Measurements from ENCODE around the gene TCF7L1. TPM values are rescaled to one million over a fixed set of nuclear protein-coding genes. Genes with fewer than 3 reads are reported as not detected.

TCF7L1 gene
- total RNA-seq, 1 experiment from 2014 or later = 0.07 TPM

DNA sequence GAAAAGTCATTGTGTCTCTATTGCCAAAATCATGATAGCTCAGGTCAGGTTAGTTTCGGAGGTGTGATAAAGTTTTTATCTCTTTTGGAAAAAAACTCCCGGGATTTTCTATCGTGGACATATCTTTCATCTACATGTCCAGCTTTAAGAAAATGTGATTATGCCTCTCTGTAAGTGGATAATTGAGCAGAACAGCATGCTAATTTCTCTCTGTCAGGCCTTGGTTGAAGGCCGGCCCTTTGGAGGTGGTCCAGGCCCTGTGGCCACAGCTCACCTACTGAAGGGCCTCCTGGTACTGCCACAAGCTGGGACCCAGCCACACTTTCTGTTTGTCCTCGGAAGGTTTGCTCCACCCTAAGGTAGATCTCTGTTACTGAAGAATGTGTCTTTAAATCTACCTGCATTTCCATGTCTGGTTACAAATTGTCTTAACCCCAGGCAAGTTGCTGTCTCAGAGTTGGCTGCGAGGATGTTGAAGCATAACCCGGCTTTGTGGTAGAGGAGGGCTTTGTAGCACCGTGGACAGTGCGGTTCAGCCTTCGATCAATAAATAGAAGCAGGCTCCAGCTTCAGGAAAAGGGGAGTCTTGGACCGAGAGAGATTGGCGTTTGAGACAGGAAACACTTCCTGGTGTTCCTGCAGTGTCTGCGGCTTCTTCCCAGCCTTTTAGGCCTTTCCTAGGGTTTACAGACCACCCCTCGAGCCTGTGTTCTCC, 25.5 kb downstream of the TCF7L1 start:
- DNase-seq (ENCODE audit: low read depth) = no peak
- in situ Hi-C loops (cut with HindIII; ENCODE audit: low pct_unique_long_range_greater_than_20kb, low sequenced_read_pairs) = no loop called here

DNA sequence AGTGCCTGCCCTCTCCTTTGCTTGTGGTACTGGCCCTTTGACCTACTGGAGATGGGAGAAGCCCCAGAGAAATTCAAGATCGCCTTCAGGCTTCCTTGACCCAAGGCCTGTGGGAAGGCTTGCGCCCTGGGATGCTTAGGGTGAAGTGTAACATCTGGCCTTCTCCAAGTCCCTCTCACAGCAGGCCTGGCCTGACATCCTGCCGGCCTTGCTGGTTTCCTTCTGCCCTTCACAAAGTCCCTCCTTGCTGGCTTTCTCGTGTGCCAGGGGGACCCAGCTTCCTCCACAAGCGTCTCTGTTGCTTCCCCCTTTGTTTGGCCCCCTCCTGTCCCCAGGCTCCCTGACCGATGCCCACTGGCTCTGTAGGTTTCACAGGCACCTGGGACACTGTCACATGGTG, 26.4 kb downstream of the TCF7L1 start:
- in situ Hi-C loops (cut with HindIII; ENCODE audit: low pct_unique_long_range_greater_than_20kb, low sequenced_read_pairs) = no loop called here
- DNase-seq (ENCODE audit: low read depth) = no peak

DNA sequence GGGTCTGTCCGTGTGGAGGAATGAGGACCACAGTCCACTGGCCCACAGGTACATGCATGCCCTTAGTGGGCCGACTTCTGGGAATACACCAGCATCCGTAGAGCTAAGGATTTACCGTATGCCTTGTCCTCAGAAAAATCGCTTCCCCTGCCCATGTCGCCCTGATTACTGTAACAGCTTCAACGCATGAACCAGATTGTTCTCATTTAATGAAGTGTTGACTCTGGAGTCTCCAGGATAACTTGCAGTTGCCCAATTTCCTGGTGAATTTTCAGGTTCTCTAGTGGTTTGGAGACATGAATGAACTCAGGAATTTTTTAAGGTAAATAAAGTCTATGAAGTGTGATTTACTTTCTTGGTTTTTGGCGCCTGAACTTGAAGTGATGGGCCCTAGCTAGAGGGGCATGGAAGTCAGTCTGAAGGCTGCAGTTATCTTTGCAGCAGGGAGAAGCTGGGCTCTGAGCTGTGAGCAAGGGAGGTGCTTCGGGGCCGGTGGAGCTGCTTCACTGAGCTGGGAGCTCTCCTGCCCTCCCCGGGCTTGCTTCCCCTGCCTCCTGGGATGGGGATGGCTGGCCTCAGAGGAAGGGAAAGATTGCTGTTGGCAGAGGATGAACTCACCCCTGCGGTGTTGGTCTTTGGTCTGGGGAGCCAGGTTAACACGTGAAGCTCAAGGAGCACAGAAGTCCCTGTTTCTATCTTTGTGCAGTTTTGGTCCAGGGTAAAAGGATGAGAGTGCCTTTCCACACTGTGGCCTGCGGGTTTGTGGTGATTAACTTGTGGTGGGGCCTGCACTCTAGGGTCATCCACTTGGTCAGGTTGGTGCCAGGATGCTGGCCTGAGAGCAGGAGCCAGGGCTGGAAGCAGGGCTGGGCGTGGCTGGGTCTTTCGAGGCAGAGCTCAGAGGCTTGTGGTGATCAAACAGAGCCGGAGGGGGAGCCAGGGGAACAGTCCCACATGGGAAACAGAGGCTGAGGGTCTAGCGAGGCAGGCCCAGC, 28.1 kb downstream of the TCF7L1 start:
- DNase-seq (ENCODE audit: low read depth) = no peak
- in situ Hi-C loops (cut with HindIII; ENCODE audit: low pct_unique_long_range_greater_than_20kb, low sequenced_read_pairs) = no loop called here

DNA sequence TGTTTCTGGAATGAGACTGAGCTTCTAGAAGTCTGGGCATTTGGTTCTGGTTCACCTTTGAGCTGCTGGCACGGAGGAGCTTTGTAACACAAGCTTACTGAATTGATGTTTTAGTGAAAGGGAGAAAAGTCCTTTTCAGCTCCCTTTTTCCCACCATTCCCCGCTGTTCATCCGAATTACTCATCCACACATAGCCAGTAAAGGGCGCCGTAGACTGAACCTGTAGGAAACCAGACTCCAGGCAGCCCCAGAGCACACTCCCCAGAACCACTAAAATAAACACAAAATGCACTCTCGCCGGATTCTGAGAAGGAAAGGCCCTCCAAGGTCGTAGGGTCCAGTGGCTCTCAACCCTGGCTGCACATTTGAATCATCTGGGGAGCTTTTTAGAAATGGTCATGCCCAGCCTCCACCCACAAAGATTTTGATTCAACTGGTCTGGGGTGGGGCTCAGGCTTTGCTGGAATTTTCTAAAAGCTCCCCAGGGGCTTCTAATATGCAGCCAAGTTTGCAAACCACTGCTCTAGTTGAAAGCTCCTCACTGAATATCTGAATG, 29.6 kb downstream of the TCF7L1 start:
- DNase-seq (ENCODE audit: low read depth) = no peak
- in situ Hi-C loops (cut with HindIII; ENCODE audit: low pct_unique_long_range_greater_than_20kb, low sequenced_read_pairs) = no loop called here

DNA sequence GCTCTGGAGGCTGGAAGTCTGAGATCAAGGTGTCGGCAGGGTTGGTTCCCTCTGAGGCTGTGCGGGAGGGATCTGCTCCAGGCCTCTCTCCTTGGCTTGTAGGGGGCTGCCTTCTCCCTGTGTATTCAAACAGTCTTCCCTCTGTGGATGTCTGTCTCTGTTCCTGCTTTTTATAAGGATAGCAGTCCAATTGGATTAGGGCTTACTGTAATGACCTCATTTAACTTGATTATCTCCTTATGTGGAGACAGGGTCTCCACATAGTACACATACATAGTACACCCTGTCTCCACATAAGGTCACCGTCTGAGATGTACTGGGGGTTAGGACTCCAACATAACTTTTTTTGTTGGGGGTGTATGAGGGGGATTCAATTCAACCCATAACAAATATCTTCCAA, 30.5 kb downstream of the TCF7L1 start:
- no peak for DNase-seq (ENCODE audit: low read depth)
- in situ Hi-C loops (cut with HindIII; ENCODE audit: low pct_unique_long_range_greater_than_20kb, low sequenced_read_pairs) = no loop called here

DNA sequence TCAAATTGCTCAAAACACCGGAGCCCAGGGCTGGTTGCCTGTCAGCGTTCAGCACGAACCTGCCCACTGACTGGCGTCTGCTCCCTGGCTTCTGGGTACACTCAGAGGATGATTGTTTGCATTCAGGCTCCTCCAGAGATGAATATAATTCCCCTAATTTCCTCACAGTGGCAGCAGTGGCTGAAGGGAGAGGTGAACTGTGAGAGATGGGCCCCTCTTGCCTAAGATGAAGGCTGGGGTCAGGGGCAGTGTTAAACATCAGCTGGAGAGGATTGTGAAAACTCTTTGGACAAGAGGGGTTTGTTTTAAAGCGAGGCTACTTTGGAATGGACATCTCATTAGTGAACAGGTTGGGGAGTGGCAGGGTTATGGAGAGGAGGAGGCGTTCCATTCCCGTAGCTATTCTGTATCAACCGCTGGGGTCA, 31.0 kb downstream of the TCF7L1 start:
- in situ Hi-C loops (cut with HindIII; ENCODE audit: low pct_unique_long_range_greater_than_20kb, low sequenced_read_pairs) = no loop called here
- no peak for DNase-seq (ENCODE audit: low read depth)

GRCh38 chr2:85165088-85165690, 32.0 kb downstream of the TCF7L1 start:
- no peak for DNase-seq (ENCODE audit: low read depth)
- in situ Hi-C loops (cut with HindIII; ENCODE audit: low pct_unique_long_range_greater_than_20kb, low sequenced_read_pairs) = no loop called here

- in situ Hi-C loops (cut with HindIII; ENCODE audit: low pct_unique_long_range_greater_than_20kb, low sequenced_read_pairs) = no loop called here
- no peak for DNase-seq (ENCODE audit: low read depth)
Measured at GRCh38 chr2:85166021-85166420, 32.8 kb downstream of the TCF7L1 start.

- DNase-seq (ENCODE audit: low read depth) = no peak
- in situ Hi-C loops (cut with HindIII; ENCODE audit: low pct_unique_long_range_greater_than_20kb, low sequenced_read_pairs) = no loop called here
Measured at GRCh38 chr2:85167479-85167878, 34.3 kb downstream of the TCF7L1 start.

DNA sequence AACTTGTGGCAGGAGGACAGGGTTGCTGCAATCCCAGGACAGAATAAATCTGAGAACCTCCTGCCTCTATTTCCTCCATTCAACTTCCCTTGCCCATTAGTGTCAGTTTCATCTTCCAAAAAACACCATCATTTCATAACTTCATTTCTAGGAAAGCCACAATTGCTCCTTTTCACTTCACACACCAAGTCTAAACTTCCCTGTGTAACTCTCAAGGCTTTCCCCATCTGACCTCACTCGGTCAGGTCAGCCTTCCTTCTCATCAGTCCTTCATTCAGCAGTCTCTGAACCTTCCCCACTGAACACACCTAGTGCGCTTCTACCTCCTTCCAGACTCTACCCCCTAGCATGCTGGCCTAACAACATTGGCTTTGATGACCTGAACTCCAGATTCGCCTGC, 35.8 kb downstream of the TCF7L1 start:
- in situ Hi-C loops (cut with HindIII; ENCODE audit: low pct_unique_long_range_greater_than_20kb, low sequenced_read_pairs) = no loop called here

GRCh38 chr2:85169581-85169980, 36.4 kb downstream of the TCF7L1 start:
- in situ Hi-C loops (cut with HindIII; ENCODE audit: low pct_unique_long_range_greater_than_20kb, low sequenced_read_pairs) = no loop called here

More for the DNA sequence above, 35.8 kb downstream of the TCF7L1 start:
- no peak for DNase-seq (ENCODE audit: low read depth)

GRCh38 chr2:85170938-85171475, 37.8 kb downstream of the TCF7L1 start:
- in situ Hi-C loops (cut with HindIII; ENCODE audit: low pct_unique_long_range_greater_than_20kb, low sequenced_read_pairs) = no loop called here
- DNase-seq (ENCODE audit: low read depth) = no peak

More at GRCh38 chr2:85169581-85169980, 36.4 kb downstream of the TCF7L1 start:
- no peak for DNase-seq (ENCODE audit: low read depth)

- no peak for DNase-seq (ENCODE audit: low read depth)
- in situ Hi-C loops (cut with HindIII; ENCODE audit: low pct_unique_long_range_greater_than_20kb, low sequenced_read_pairs) = no loop called here
Measured at GRCh38 chr2:85171916-85172315, 38.7 kb downstream of the TCF7L1 start.

DNA sequence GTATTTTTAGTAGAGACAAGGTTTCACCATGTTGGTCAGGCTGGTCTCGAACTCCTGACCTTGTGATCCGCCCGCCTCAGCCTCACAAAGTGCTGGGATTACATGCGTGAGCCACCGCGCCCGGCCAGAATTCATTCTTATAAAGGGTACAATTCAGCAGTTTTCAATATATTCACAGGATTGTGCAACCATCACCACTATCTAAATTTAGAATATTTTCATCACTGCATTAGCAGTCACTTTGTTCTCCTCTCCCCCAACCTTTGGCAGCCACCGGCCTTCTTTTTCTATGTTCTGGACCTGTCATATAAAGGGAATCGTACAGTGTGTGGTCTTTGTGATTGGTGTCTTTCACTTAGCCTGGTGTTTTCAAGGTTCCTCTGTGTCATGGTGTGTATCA, 40.7 kb downstream of the TCF7L1 start:
- no peak for DNase-seq (ENCODE audit: low read depth)
- in situ Hi-C loops (cut with HindIII; ENCODE audit: low pct_unique_long_range_greater_than_20kb, low sequenced_read_pairs) = no loop called here

- DNase-seq (ENCODE audit: low read depth) = no peak
- in situ Hi-C loops (cut with HindIII; ENCODE audit: low pct_unique_long_range_greater_than_20kb, low sequenced_read_pairs) = no loop called here
Measured at GRCh38 chr2:85174943-85175342, 41.8 kb downstream of the TCF7L1 start.

GRCh38 chr2:85175369-85176299, 42.4 kb downstream of the TCF7L1 start:
- in situ Hi-C loops (cut with HindIII; ENCODE audit: low pct_unique_long_range_greater_than_20kb, low sequenced_read_pairs) = no loop called here
- no peak for DNase-seq (ENCODE audit: low read depth)

GRCh38 chr2:85177031-85177824, 44.0 kb downstream of the TCF7L1 start:
- DNase-seq (ENCODE audit: low read depth) = no peak
- in situ Hi-C loops (cut with HindIII; ENCODE audit: low pct_unique_long_range_greater_than_20kb, low sequenced_read_pairs) = no loop called here
